Right lung (tissue), 5 donors: Measurements from ENCODE around the gene PPP1R15B. TPM values are rescaled to one million over a fixed set of nuclear protein-coding genes. Genes with fewer than 3 reads are reported as not detected.

ENCODE experiments used
- DNase-seq, 2 donors: peaks; one replicate each; pipeline ENCODE4 v3.0.0-alpha.2; 2013
- polyA plus RNA-seq, 5 donors: library from polyadenylated mRNA; unstranded; fragments of 120-200 nt; gene quantifications; one replicate each; pipeline versions ENCODE4 v1.2.1 to v1.2.3, GENCODE V29; 2013; ENCODE audit warnings: inconsistent platforms in 1 of 5, low replicate concordance in 1 of 5; ENCODE audit not compliant: insufficient read length in 5 of 5, insufficient read depth in 1 of 5

Gene PPP1R15B
- polyA plus RNA-seq, 5 donors, result 32.8 to 40.3 (median 33.9) TPM

GRCh38 chr1:204446413-204447111 is 34.9 kb upstream of the PPP1R15B start:
- peak; percentile 47 to 61 for DNase-seq

GRCh38 chr1:204445860-204446412 is 34.3 kb upstream of the PPP1R15B start:
- no peak for DNase-seq

GRCh38 chr1:204443871-204444581 is 32.4 kb upstream of the PPP1R15B start:
- DNase-seq, result no peak

GRCh38 chr1:204443260-204443619 is 31.6 kb upstream of the PPP1R15B start:
- peak in 1 of 2 donors; percentile 18 for DNase-seq

- no peak for DNase-seq
These were observed 31.0 kb upstream of the PPP1R15B start for GRCh38 chr1:204442376-204443259.

- no peak for DNase-seq
These were observed 29.9 kb upstream of the PPP1R15B start for GRCh38 chr1:204441558-204441957.

DNA sequence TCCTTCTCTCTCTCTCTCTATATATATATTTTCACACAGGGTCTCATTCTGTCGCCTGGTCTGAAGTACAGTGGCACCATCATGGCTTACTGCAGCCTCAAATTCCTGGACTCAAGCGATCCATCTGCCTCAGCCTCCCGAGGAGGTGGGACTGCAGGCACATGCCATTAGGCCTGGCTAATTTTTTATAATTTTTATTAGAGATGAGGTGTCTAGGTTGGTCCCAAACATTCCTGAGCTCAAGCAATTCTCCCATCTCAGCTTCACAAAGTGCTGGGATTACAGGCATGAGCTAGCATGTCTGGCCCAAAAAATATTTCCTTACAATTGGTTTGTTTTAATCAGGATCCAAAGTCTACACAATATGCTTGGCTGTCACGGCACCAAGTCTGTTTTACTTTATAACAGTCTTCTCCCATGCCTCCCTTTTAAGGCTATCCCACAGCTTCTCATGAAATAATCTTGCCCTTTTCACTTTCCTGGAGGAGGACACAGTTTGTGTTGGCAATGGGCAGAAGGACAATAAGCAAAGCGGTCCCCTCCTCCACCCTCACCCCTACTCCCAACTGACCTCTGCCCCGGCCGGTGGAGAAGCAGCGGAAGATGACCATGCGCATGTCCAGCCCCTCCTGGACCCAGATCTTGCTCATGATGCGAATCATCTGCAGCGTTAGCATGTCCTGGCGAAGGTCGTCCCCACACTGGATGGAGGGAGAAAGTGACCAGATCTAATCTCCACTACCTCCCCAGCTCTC is 28.2 kb upstream of the PPP1R15B start:
- DNase-seq, result no peak

DNA sequence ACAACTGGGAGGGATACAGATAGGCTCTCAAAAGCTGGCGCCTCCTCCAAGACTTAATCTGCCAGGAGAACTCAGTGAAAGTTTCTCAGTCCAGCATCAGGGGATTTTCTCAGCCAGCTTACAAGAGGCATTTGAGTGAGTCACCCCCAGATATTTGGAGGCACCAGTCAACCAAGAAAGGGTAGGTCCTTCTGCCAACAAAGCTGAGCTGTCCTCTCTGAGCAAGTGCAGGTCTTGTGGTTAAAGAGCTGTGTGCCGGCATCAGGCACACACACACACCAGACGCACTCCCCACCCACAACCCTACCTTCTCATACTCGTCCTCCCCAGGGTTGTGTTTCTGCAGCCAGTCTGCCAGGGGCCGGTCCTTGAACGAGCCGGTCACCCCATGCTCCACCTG is 27.0 kb upstream of the PPP1R15B start:
- DNase-seq, result no peak

- DNase-seq, result no peak
These were observed 26.4 kb upstream of the PPP1R15B start for GRCh38 chr1:204437796-204438570.

DNA sequence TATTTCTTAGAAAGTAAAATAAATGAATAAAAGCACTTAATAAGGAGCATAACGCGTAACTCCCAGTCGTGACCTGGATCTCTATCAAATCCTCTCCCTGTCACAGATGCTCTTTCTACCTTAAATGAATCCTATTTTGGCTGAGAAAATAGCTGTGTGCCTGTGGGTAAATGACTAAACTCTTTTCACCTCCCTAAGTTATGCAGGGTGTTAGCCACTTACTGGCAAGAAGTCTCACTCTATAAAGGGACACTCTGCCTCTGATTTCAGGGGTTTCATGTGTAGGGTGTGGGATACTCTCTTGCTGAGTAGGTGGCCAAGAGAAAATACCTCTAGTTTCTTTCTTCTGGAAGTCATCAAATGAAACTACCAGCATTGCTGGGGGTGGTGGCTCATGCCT is 24.3 kb upstream of the PPP1R15B start:
- no peak for DNase-seq

DNA sequence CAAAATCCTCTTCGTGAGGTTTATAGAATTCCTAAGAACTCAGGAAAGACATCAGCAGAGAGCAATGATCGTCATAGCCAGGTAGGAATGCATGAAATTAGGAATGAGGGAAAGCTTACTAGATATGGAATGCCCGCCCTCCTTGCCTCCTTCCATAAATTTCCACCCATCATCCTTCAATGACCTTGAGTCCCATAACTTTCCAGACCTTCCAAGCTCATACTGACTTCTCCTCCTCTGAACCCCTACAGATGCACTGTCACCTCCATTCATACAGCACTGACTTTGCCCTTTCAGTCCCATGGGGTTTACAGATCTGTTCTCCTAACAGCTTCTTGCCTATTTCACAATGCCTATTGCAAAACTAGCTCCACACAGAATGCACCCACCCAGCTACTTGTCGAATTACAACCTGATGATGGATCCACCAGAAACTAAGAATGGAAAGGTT is 23.8 kb upstream of the PPP1R15B start:
- DNase-seq, result no peak

GRCh38 chr1:204434116-204434755 is 22.6 kb upstream of the PPP1R15B start:
- DNase-seq, result no peak

DNA sequence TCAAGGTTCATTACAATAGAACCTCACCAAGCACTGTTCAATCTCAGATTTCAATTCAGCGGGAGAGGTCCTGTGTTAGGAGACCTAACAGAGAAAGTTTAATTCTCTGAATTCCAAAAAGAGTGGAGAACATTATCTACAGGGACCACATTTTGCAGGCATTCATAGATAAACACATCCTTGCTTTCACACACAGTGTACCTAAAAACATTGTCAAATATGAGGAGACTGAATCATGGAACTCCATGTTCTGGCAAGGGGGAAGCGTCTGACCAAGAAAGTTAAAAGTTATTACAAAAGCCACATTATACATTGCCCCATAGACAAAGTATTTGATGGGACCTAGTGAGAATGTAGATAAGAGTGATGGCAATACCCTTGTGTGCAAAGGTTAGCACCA is 21.1 kb upstream of the PPP1R15B start:
- no peak for DNase-seq

GRCh38 chr1:204431310-204432184 is 19.9 kb upstream of the PPP1R15B start:
- DNase-seq, result peak; percentile 58 to 69

- DNase-seq, result no peak
These were observed 18.1 kb upstream of the PPP1R15B start for GRCh38 chr1:204429746-204430145.

DNA sequence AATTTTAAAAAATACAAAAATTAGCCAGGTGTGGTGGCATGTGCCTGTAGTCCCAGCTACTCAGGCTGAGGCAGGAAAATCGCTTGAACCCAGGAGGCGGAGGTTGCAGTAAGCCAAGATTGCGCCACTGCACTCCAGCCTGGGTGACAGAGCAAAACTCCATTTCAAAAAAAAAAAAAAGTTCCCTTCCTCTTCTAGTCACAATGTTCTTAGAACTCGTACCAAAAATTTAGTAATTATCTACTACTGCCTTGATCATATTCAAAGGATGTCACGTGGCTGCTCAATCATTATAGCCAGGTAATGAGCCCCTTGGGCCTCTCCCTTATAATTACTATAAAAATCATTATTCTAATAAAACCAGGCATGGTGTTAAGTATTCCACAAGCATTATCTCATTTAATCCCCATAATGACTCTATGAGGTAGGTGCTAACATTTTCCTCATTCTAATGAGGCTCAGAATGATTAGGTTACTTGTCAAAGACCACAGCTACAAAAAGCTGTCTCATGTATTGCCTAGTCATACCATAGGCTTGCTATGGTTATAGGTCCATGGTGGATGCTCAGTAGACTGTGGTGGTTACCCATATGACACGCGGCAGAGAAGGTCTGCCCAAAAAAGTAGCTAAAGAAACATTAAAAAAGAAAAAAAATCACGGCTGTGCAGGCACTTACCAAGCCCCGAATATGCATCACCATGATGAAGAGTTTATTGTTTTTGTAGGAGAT is 15.5 kb upstream of the PPP1R15B start:
- no peak for DNase-seq

DNA sequence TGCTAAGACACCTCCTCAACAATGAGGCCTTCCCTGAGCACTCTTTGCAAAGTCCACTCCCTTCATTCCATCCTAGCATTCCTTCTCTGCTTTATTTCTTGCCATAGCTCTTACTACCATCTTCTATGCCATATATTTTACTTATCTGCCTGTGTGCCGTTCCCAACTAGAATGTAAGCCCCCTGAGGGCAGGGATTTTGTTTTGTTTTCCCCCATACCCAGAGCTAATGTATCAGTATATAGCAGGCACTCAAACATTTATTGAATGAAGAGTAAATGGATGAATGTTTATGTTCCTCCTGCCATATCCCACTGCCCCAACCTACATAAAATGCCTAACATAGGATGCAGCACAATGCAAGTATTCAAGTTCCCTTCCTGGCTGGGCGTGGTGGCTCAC is 14.9 kb upstream of the PPP1R15B start:
- no peak for DNase-seq

- DNase-seq, result no peak
These were observed 14.4 kb upstream of the PPP1R15B start for GRCh38 chr1:204426035-204426436.
